AG10803 (cell line): ENCODE measurements around the gene TNFRSF18.

Source experiments
- DNase-seq: peaks from one replicate; pipeline ENCODE4 v3.0.0; 2010; ENCODE audit warnings: low read depth
- H3K4me3 ChIP-seq: 2 replicates; pipeline ENCODE4 v1.5.1; 2011; ENCODE audit warnings: mild to moderate bottlenecking, low read length, control low read depth
- TF ChIP-seq, protein P1 (sequence below): conservative IDR thresholded peaks from 2 replicates; pipeline ENCODE4 v1.5.1; 2011; ENCODE audit warnings: mild to moderate bottlenecking, low read length, control low read depth, inconsistent platforms

The TNFRSF18 gene

DNA sequence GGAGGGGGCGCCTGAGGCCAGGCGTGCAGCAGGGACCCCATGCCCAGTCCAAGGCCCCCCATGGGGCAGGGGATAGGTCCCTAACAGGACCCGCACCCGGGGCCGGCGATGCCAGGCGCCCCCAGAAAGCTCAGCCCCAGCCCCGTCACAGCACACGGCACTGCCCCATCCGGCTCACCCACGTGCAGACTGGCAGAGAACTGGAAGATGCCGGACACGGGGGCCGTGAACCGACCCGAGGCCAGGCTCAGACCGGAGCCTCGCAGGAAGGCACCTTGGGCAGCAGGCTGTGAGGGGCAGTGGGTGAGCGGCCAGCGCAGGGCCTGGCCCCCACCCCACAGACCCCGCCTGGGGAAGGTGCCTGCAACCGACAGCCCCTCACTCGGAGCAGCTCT lies 36.9 kb upstream of the TNFRSF18 start:
- H3K4me3 ChIP-seq, result no peak overlapping the region
- DNase-seq, result no peak
- TF ChIP-seq, protein P1, sequence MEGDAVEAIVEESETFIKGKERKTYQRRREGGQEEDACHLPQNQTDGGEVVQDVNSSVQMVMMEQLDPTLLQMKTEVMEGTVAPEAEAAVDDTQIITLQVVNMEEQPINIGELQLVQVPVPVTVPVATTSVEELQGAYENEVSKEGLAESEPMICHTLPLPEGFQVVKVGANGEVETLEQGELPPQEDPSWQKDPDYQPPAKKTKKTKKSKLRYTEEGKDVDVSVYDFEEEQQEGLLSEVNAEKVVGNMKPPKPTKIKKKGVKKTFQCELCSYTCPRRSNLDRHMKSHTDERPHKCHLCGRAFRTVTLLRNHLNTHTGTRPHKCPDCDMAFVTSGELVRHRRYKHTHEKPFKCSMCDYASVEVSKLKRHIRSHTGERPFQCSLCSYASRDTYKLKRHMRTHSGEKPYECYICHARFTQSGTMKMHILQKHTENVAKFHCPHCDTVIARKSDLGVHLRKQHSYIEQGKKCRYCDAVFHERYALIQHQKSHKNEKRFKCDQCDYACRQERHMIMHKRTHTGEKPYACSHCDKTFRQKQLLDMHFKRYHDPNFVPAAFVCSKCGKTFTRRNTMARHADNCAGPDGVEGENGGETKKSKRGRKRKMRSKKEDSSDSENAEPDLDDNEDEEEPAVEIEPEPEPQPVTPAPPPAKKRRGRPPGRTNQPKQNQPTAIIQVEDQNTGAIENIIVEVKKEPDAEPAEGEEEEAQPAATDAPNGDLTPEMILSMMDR, result no peak

DNA sequence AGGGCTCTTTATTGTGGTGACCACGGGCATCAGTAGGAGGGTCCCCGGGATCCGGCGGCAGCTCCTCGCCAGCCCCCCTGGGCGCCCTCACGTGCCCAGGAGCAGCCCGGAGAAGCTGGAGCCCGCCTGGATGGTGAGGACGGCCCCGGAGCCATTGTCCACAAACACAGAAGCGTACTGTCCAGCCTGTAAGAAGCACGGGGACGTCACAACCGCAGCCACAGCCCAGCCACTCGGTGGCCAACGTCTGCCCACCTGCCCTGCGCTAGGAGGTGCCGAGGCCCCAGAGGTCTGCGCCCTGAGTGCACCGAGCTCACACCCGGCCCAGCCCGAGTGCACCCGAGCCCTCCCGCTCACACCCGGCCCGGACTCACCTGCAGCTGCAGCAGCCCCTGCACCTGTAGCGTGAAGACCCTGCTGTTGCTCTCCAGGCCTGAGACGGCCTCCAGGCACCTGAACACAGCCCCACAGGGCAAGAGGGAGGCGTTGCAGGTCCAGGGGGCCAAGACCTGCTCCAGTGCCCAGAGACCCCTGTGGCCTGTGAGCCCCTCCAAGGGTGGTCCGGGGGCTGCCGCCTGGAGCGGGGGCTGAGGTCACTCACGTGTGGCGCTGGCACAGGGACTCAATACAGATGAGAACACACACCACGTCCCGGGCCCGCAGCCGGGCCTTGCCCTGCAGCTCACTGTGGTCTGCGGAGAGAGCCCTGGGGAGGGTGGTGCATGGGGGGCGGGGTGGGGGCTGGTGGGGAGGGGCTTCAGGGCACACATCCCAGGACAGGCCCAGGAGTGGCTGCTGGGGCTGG lies 36.3 kb upstream of the TNFRSF18 start:
- no peak overlapping the region for H3K4me3 ChIP-seq
- TF ChIP-seq, protein P1, result no peak
- no peak for DNase-seq

DNA sequence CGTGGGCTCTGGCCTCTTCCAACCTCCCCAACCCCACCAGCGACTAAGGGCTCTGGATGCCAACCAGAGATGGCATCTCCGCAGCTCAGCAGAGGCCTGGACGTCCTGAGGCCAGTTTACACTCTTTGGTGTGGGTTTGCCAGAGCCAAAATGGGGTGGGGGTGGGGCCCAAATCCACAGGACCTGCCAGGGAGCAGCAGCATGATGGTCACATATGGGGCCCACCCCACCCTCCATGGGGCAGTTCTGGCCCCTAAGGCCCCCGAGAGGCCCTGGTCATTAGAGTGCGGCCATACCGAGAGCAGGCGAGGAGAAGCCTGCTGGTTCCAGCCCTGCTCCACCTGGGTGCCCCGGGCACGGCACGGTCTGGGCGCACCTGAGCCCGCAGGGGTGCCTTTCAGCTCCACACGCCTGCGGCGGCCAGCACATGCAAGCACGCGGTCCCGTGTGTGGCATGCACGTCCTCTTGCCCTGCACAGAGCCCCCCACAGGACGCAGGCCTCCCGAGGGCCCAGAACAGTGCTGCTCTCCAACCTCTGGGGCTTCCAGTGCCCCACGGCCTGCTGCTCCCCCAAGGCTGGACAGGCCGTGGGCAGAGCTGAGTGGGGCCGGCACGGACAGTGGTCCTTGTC lies 35.3 kb upstream of the TNFRSF18 start:
- TF ChIP-seq, protein P1, result no peak
- H3K4me3 ChIP-seq, result no peak overlapping the region
- DNase-seq, result no peak

DNA sequence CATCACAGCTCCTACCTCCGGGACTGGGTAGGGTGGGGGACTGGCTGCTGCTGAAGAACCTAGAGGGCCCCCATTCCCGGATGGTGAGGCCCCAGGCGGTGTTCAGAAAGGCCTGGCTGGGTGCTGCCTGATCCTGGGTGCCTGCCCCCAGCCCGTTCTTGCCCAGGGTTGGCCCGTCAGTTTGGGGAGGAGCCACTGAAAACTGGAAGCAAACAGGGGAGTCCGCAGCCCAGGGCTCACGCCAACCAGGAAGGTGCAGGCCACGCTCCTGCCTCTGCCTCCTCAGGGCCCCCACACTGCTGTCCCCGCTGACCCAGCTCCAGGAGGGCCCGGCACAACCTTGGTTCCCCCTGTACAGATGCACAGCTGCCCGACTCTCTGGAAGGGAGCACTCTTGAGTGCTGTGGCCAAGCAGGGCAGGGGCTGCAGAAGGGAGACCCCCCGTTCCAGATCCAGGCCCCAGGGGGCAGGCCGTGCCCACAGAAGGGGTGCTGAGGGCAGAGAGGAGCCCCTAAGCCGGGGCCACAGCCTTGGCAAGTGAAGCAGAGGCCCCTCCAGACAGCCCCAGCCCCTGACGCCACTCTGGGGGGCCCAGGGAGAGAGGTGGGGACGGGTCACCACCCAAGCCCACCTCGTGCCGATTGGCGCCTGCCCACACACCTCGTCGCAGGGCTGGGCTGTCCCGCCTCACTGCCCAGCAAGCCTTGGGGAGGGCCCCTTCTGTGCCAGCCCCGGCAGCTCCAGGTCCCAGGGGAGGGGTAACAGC lies 34.6 kb upstream of the TNFRSF18 start:
- no peak overlapping the region for H3K4me3 ChIP-seq
- DNase-seq, result no peak
- TF ChIP-seq, protein P1, result no peak

DNA sequence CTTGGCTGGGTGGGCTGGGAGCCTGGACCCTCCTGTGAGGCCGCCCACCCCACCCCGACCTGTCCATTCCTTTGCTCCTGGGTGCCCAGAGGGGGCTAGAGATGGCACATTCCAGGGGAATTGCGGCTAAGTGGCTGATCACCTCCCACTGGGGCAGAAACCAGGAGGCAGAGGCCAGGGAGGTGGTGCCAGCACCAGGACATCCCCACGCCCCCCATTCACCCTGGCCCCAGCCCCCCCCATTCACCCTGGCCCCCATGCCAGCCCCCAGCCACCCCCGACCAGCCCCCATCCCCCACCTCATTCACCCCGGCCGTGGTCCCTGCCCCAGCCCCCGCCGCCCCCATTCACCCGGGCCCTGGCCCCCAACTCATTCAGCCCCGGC lies 33.9 kb upstream of the TNFRSF18 start:
- H3K4me3 ChIP-seq, result no peak overlapping the region
- no peak for DNase-seq
- TF ChIP-seq, protein P1, result no peak

DNA sequence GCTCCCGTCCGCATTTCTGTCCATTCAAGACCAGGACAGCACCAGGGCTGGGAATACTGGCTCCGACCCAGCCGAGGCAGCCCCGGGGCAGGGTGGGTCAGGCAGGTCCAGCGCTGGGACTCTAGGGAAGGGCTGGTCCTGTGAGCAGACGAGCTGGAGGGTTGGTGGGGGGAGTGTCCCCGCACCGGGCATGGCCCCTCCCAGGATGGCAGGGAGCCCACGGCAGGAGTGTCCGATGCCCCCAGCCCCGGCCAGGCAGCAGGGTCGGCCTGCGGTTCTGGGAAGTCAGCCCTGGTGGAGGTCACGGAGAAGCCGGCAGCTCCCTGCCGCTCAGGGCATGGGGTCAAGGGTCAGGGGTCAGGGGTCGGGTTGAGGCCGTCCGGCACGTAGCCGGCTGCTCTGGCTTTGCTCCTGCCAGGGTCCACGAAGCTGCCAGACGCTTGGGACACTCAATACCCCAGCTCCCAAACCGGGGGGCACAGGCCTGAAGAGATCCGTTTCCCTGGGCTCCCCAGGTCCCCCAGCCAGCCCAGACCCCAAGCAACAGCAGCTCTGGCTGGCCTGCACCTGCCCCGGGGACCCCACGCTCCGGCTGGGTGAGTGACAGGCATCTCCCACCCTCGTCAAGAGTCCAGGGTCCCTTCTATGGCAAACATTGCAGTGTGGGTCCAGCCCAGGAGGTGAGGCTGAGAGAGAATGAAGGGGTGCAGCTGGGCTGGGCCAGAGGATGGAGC lies 33.4 kb upstream of the TNFRSF18 start:
- DNase-seq, result no peak
- no peak overlapping the region for H3K4me3 ChIP-seq
- TF ChIP-seq, protein P1, result no peak
